Measurements from ENCODE around the gene WWTR1.

WWTR1 gene

GRCh38 chr3:149527531-149528339 is 130.1 kb downstream of the WWTR1 start:
- H3K27me3 ChIP-seq (ENCODE audit: insufficient read depth, poor library complexity, severe bottlenecking), result peaks cover 2% of the 10 kb centered on the region
- no peak overlapping the region for H3K4me3 ChIP-seq (replicated peaks; ENCODE audit: insufficient read depth, low read length)
- DNase-seq (ENCODE audit: low read depth in 1 of 2, low spot score in 1 of 2), result no peak
- H3K27ac ChIP-seq (replicated peaks), result no peak overlapping the region
- no peak for TF ChIP-seq CTCF (IDR thresholded peaks at IDR 0.05; ENCODE audit: insufficient read depth, low read length)
- no peak for TF ChIP-seq REST (IDR thresholded peaks at IDR 0.05; ENCODE audit: insufficient replicate concordance, low read depth)
- no peak for TF ChIP-seq SPI1 (IDR thresholded peaks at IDR 0.05; ENCODE audit: borderline replicate concordance, low read depth)
- no peak for TF ChIP-seq POLR2AphosphoS5 (IDR thresholded peaks at IDR 0.05; ENCODE audit: low read depth)
- no peak for TF ChIP-seq GABPA (IDR thresholded peaks at IDR 0.05; ENCODE audit: low read depth)

GRCh38 chr3:149523512-149524299 is 134.1 kb downstream of the WWTR1 start:
- TF ChIP-seq REST (IDR thresholded peaks at IDR 0.05; ENCODE audit: insufficient replicate concordance, low read depth), result no peak
- no peak for TF ChIP-seq POLR2AphosphoS5 (IDR thresholded peaks at IDR 0.05; ENCODE audit: low read depth)
- TF ChIP-seq CTCF (IDR thresholded peaks at IDR 0.05; ENCODE audit: insufficient read depth, low read length), result no peak
- no peak for TF ChIP-seq SPI1 (IDR thresholded peaks at IDR 0.05; ENCODE audit: borderline replicate concordance, low read depth)
- no peak for TF ChIP-seq GABPA (IDR thresholded peaks at IDR 0.05; ENCODE audit: low read depth)
- H3K4me3 ChIP-seq (replicated peaks; ENCODE audit: insufficient read depth, low read length), result no peak overlapping the region
- no peak overlapping the region for H3K27ac ChIP-seq (replicated peaks)
- H3K27me3 ChIP-seq (ENCODE audit: insufficient read depth, poor library complexity, severe bottlenecking), result peaks cover 7% of the 10 kb centered on the region
- DNase-seq (ENCODE audit: low read depth in 1 of 2, low spot score in 1 of 2), result no peak

- Histone ChIP-seq H3K4me3 (replicated peaks; ENCODE audit: insufficient read depth, low read length) (no peak overlapping the region), H3K27ac (replicated peaks) (no peak overlapping the region), H3K27me3 (ENCODE audit: insufficient read depth, poor library complexity, severe bottlenecking) (peaks cover 10% of the 10 kb centered on the region)
- TF ChIP-seq SPI1 (IDR thresholded peaks at IDR 0.05; ENCODE audit: borderline replicate concordance, low read depth) (no peak), POLR2AphosphoS5 (IDR thresholded peaks at IDR 0.05; ENCODE audit: low read depth) (no peak), GABPA (IDR thresholded peaks at IDR 0.05; ENCODE audit: low read depth) (no peak), CTCF (IDR thresholded peaks at IDR 0.05; ENCODE audit: insufficient read depth, low read length) (no peak), REST (IDR thresholded peaks at IDR 0.05; ENCODE audit: insufficient replicate concordance, low read depth) (no peak)
- no peak for DNase-seq (ENCODE audit: low read depth in 1 of 2, low spot score in 1 of 2)
Observed at GRCh38 chr3:149519912-149520311, 137.9 kb downstream of the WWTR1 start.

Data from HL-60 (cell line).